Upper lobe of left lung (tissue), 4 donors: ENCODE results near the gene ARID1B.

ENCODE experiments used
- POLR2AphosphoS5 ChIP-seq, 2 donors: sonication (generic); formaldehyde crosslinking; IDR thresholded peaks; one replicate each; pipeline ENCODE4 v1.5.1; 2017; ENCODE audit warnings: antibody characterized with exemption in 2 of 2
- TF ChIP-seq, protein P1 (sequence below), 6 experiments: fragments of 450-650 bp in 4 of 6; fragments of 200-600 bp in 2 of 6; sonication (generic) in 2 of 6; IDR thresholded peaks; one replicate each; pipeline ENCODE4 v1.5.1; 2016 to 2019; ENCODE audit warnings: antibody characterized with exemption in 6 of 6

DNA sequence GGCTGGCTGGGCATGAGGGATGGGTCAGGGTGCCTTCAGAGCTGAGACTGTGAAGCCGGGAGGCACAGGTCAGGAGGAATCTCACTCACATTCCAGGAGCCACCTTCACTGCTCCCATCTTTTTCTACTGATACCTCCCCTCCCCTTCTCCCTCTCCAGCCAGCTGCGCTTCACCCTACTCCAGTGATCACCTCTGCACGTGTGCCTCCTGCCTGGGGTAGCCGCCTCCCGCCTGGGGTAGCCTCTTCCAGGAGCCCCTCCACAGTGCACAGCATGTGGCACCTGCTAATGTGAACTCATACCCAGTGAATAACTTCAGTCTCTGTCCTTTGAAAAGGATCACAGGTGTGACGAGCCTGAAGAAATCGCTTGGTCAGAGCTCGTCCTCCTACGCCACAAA, 313.6 kb downstream of the ARID1B start:
- TF ChIP-seq, protein P1, sequence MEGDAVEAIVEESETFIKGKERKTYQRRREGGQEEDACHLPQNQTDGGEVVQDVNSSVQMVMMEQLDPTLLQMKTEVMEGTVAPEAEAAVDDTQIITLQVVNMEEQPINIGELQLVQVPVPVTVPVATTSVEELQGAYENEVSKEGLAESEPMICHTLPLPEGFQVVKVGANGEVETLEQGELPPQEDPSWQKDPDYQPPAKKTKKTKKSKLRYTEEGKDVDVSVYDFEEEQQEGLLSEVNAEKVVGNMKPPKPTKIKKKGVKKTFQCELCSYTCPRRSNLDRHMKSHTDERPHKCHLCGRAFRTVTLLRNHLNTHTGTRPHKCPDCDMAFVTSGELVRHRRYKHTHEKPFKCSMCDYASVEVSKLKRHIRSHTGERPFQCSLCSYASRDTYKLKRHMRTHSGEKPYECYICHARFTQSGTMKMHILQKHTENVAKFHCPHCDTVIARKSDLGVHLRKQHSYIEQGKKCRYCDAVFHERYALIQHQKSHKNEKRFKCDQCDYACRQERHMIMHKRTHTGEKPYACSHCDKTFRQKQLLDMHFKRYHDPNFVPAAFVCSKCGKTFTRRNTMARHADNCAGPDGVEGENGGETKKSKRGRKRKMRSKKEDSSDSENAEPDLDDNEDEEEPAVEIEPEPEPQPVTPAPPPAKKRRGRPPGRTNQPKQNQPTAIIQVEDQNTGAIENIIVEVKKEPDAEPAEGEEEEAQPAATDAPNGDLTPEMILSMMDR (IDR thresholded peaks at IDR 0.05), result no peak
- TF ChIP-seq POLR2AphosphoS5 (IDR thresholded peaks at IDR 0.05), result no peak
